Central memory CD8-positive, alpha-beta T cell (primary cell): ENCODE results near the gene APH1A.
"Not testable (repeated sequence)": the region's sequence is repeated elsewhere in the genome, so short reads cannot be mapped to it uniquely, and the experiment has no call there.

ENCODE experiments used
- ATAC-seq: fragments of 150-1000 bp; cut with Tn5 transposase; replicated peaks from 2 replicates; pipeline ENCODE4 v1.10.0; 2022; ENCODE audit warnings: mild to moderate bottlenecking, moderate FRiP score, moderate number of reproducible peaks; ENCODE audit not compliant: poor library complexity, severe bottlenecking; ENCODE audit errors: extremely low read depth
- DNase-seq, 2 donors: peaks; one replicate each; pipeline ENCODE4 v3.0.0; 2021; ENCODE audit warnings: low spot score in 2 of 2
- H3K27ac Mint-ChIP-seq: one replicate; pipeline ENCODE4 v1.8.0; 2022; ENCODE audit warnings: low read depth, mild to moderate bottlenecking, moderate library complexity, mixed read lengths
- H3K27me3 Mint-ChIP-seq: one replicate; pipeline ENCODE4 v1.8.0; 2022; ENCODE audit warnings: mixed read lengths
- H3K36me3 Mint-ChIP-seq: one replicate; pipeline ENCODE4 v1.8.0; 2022; ENCODE audit warnings: mild to moderate bottlenecking, moderate library complexity, mixed read lengths; ENCODE audit not compliant: insufficient read depth
- H3K4me1 Mint-ChIP-seq: one replicate; pipeline ENCODE4 v1.8.0; 2022; ENCODE audit warnings: mixed read lengths
- H3K4me3 Mint-ChIP-seq: one replicate; pipeline ENCODE4 v1.8.0; 2022; ENCODE audit warnings: mild to moderate bottlenecking, moderate library complexity, mixed read lengths
- H3K9me3 Mint-ChIP-seq: one replicate; pipeline ENCODE4 v1.8.0; 2022; ENCODE audit warnings: mixed read lengths

The APH1A gene

DNA sequence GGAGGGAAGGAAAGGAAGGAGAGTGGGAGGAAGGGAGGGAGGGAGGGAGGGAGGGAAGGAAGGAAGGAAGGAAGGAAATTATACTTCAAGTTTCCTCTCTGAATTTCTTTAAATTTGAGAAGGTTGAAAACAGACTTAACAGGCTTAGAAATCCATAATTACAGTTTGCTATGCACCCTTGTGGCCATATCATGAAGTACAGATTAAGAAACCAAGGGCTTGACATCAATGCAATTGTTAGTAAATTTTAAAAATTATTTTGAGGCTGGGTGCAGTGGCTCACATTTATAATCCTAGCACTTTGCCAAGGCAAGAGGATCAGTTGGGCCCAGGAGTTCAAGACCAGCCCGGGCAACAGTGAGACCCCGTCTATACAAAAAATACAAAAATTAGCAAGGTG is 47.3 kb downstream of the APH1A start:
- Mint-ChIP-seq H3K4me3 (no peak overlapping the region), H3K27me3 (no peaks in the 10 kb centered on the region), H3K9me3 (no peaks in the 10 kb centered on the region), H3K27ac (no peak overlapping the region), H3K4me1 (peaks cover 6% of the 10 kb centered on the region), H3K36me3 (peaks cover 47% of the 10 kb centered on the region)
- ATAC-seq (no peak), DNase-seq (no peak)

DNA sequence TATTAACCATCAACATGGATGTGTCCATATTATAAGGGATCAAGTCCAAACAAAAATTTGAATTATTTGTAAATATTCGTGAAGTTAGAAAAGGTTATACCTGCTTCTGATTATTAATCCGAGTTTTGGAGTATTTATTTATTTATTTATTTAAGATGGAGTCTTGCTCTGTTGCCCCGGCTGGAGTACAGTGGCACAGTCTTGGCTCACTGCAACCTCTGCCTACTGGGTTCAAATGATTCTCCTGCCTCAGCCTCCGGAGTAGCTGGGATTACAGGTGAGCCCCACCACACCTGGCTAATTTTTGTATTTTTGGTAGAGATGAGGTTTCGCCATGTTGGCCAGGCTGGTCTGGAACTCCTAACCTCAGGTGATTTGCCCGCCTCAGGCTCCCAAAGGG is 53.0 kb downstream of the APH1A start:
- H3K36me3 Mint-ChIP-seq = peaks cover 16% of the 10 kb centered on the region
- not testable (repeated sequence) for H3K27me3 Mint-ChIP-seq, DNase-seq, ATAC-seq, H3K4me1 Mint-ChIP-seq, H3K27ac Mint-ChIP-seq, H3K4me3 Mint-ChIP-seq, H3K9me3 Mint-ChIP-seq
